Effector memory CD8-positive, alpha-beta T cell (primary cell): ENCODE data around the gene DPAGT1.
"Not testable (repeated sequence)": the region's sequence is repeated elsewhere in the genome, so short reads cannot be mapped to it uniquely, and the experiment has no call there.

ENCODE experiments used
- ATAC-seq: fragments of 150-1000 bp; cut with Tn5 transposase; replicated peaks from 2 replicates; pipeline ENCODE4 v1.10.0; 2021; ENCODE audit warnings: mild to moderate bottlenecking, moderate library complexity
- DNase-seq, 3 experiments: peaks; one replicate each; pipeline ENCODE4 v3.0.0; 2021
- H3K27ac Mint-ChIP-seq, 2 donors: one replicate each; pipeline ENCODE4 v1.8.0; 2022; ENCODE audit warnings: mild to moderate bottlenecking in 2 of 2, mixed read lengths in 2 of 2, moderate library complexity in 2 of 2
- H3K27me3 Mint-ChIP-seq, 2 donors: one replicate each; pipeline ENCODE4 v1.8.0; 2022; ENCODE audit warnings: mixed read lengths in 2 of 2
- H3K36me3 Mint-ChIP-seq: one replicate; pipeline ENCODE4 v1.8.0; 2022; ENCODE audit warnings: mild to moderate bottlenecking, moderate library complexity, mixed read lengths; ENCODE audit not compliant: insufficient read depth
- H3K4me1 Mint-ChIP-seq, 2 donors: one replicate each; pipeline ENCODE4 v1.8.0; 2022; ENCODE audit warnings: low read depth in 2 of 2, mixed read lengths in 2 of 2
- H3K4me3 Mint-ChIP-seq, 2 donors: one replicate each; pipeline ENCODE4 v1.8.0; 2022; ENCODE audit warnings: mild to moderate bottlenecking in 2 of 2, mixed read lengths in 2 of 2, moderate library complexity in 2 of 2
- H3K9me3 Mint-ChIP-seq, 2 donors: one replicate each; pipeline ENCODE4 v1.8.0; 2022; ENCODE audit warnings: mixed read lengths in 2 of 2

Gene DPAGT1

DNA sequence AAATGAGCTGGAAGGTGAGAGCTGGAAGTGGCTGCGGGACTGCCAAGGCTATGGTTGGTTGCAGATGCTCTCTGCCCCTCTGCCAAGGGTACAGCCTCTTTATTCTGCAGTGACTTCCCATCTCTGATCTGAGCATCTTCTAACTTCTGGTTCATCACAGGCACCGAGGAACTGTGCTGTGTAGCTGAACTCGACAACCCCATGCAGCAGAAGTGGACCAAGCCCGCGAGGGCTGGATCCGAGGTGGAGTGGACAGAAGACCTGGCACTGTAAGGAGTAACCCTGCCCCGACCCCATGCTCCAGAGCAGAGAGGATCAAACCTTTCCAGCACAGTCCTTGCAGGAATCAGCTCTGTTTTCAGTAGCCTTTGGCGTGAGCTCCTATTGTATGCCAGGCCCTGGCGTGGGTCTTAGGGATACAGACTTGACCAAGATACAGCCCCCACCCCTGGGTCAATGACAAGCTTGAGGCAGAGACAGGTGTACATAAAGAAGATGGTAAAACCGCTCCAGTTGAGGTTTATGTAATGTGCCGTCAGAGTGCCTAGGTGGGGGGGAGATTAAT is 9.8 kb upstream of the DPAGT1 start:
- H3K4me3 Mint-ChIP-seq = no peak overlapping the region
- H3K27me3 Mint-ChIP-seq = no peaks in the 10 kb centered on the region
- H3K9me3 Mint-ChIP-seq = no peaks in the 10 kb centered on the region
- peak overlapping the region in 1 of 2 donors; percentile 62 for H3K27ac Mint-ChIP-seq
- H3K36me3 Mint-ChIP-seq = peaks cover 26% of the 10 kb centered on the region
- peaks cover 35 to 37% of the 10 kb centered on the region in 2 donors for H3K4me1 Mint-ChIP-seq
- DNase-seq (no peak), ATAC-seq (no peak)

DNA sequence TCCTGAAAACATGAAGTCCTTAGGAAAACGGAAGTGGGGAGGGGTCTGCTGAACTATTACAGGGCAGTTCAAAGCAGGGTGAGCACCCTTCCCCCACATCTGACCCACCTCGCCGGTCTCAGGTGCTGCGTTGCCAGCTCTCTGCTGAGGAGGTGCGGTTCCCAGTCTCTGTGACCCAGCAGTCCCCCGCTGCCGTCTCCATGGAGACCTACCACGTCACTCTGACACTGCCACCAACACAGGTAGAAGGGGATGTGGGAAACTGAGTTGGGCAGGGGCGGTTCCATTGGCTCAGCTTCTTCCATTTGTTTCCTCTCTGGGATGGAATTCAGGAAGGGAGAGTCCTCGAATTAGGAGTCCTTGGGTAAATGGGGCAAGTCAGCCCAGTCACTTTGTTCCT is 8.8 kb upstream of the DPAGT1 start:
- ATAC-seq (no peak), DNase-seq (no peak)
- peak overlapping the region in 1 of 2 donors; percentile 17 for H3K27ac Mint-ChIP-seq
- H3K9me3 Mint-ChIP-seq = no peaks in the 10 kb centered on the region
- H3K4me3 Mint-ChIP-seq = no peak overlapping the region
- H3K27me3 Mint-ChIP-seq = no peaks in the 10 kb centered on the region
- H3K4me1 Mint-ChIP-seq = peaks cover 29 to 40% of the 10 kb centered on the region in 2 donors
- H3K36me3 Mint-ChIP-seq = peaks cover 23% of the 10 kb centered on the region

DNA sequence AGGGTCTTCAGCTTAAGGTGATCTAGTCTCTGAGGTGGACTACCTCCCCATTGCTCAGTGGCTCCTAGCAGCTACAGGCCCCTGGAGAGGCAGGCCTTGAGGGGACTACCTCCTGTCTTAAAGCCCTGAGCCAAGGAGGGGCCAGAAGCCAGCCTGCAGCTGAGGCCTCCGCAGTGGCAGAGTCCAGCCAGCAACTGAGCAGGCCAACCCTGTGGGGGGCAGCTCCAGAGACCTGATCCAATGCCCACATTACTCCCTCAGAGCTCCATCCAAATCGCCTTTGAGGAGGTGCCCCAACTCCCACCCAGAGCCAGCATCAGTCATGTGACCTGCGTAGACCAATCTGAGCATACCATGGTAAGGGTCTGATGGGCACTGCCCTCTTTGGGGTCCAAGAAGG is 8.2 kb upstream of the DPAGT1 start:
- peak overlapping the region; percentile 62 to 87 for H3K27ac Mint-ChIP-seq
- no peak for DNase-seq
- no peaks in the 10 kb centered on the region for H3K27me3 Mint-ChIP-seq
- H3K4me1 Mint-ChIP-seq = peaks cover 25 to 37% of the 10 kb centered on the region in 2 donors
- peaks cover 18% of the 10 kb centered on the region for H3K36me3 Mint-ChIP-seq
- peak overlapping the region; percentile 91 to 95 for H3K4me3 Mint-ChIP-seq
- no peaks in the 10 kb centered on the region for H3K9me3 Mint-ChIP-seq
- ATAC-seq = no peak

DNA sequence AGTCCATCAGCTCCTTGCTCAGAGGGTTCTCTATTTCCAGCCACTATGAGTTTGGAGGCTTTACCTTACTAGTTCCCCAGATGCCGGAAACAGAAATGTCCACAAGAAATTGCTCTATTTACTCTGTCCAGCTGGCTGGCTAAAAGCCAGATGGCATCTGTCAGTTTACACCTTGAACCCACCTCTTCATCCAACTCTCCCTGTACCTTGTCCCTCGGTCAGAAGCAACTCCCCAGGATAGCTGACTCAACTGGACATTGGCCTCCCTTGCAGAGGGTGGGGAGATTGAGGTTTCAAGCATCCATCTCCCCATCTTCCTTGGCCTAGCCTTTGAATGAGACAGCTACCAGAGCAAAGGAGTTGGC is 7.2 kb upstream of the DPAGT1 start:
- peak overlapping the region; percentile 91 to 95 for H3K4me3 Mint-ChIP-seq
- H3K27ac Mint-ChIP-seq = peak overlapping the region; percentile 62 to 87
- peaks cover 29 to 37% of the 10 kb centered on the region in 2 donors for H3K4me1 Mint-ChIP-seq
- H3K27me3 Mint-ChIP-seq = no peaks in the 10 kb centered on the region
- H3K36me3 Mint-ChIP-seq = peaks cover 11% of the 10 kb centered on the region
- no peaks in the 10 kb centered on the region for H3K9me3 Mint-ChIP-seq
- DNase-seq = no peak
- no peak for ATAC-seq

DNA sequence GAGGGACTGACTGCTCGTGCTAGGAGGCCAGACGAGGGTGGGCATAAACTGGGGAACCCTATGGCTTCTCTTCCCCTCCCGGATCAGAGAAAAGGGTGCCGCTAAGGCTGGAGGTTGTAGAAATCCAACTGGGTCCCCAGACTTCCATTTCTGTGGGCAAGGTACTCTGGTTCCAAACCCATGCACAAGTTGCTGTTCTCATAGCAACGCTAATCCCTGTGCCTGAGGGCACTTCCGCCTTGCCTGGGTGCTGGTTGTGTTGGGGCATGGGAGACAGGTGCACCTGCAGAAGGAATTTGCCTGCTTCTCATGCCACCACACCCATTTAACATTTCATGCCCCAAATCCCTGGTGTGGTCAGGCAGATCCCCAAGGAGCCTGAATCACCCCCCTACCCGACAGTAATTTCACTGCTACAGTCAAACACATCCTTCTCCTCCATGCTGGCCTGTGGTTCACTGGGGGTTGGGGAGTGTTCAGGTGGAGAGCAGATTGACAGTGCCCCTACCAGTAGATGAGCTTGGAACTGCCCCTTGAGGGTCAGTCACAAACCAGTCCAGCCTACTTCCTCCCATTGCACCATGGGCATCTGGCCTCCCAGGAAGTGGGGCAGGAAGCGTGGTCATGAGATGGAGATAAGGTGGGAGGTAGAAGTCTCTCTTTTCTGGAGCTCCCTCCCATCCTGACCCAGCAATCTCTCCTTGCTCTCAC is 6.6 kb upstream of the DPAGT1 start:
- Mint-ChIP-seq H3K9me3 (no peaks in the 10 kb centered on the region), H3K36me3 (peaks cover 7% of the 10 kb centered on the region), H3K27ac (peak overlapping the region; percentile 62 to 87), H3K4me3 (peak overlapping the region; percentile 91 to 95), H3K27me3 (no peaks in the 10 kb centered on the region), H3K4me1 (peaks cover 31 to 37% of the 10 kb centered on the region in 2 donors)
- DNase-seq (no peak), ATAC-seq (peak; percentile 24)

DNA sequence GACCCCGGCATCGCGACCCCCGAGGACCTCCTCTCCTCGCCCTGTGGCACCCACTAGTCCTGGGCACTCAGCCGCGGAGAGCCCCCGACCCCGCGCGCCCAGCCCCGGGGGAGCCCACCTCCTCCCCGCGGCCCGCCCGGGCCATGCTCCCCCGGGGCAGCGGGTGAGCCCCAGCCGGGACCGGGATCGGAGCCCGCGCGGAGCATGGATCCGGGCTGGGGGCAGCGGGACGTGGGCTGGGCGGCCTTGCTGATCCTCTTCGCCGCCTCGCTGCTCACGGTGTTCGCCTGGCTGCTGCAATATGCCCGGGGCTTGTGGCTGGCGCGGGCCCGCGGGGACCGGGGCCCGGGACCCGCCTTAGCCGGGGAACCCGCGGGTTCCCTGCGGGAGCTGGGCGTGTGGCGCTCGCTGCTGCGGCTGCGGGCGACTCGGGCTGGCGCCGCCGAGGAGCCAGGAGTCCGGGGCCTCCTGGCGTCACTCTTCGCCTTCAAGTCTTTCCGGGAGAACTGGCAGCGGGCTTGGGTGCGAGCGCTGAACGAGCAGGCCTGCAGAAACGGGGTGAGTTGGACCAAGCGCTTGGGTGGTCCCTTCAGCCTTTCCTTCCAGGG is 6.0 kb upstream of the DPAGT1 start:
- peaks cover 31 to 37% of the 10 kb centered on the region in 2 donors for H3K4me1 Mint-ChIP-seq
- no peaks in the 10 kb centered on the region for H3K27me3 Mint-ChIP-seq
- H3K36me3 Mint-ChIP-seq = peaks cover 7% of the 10 kb centered on the region
- no peaks in the 10 kb centered on the region for H3K9me3 Mint-ChIP-seq
- ATAC-seq = peak; percentile 19
- peak overlapping the region in 1 of 2 donors; percentile 62 for H3K27ac Mint-ChIP-seq
- H3K4me3 Mint-ChIP-seq = peak overlapping the region; percentile 91 to 95
- peak in 1 of 3 experiments; percentile 17 for DNase-seq

DNA sequence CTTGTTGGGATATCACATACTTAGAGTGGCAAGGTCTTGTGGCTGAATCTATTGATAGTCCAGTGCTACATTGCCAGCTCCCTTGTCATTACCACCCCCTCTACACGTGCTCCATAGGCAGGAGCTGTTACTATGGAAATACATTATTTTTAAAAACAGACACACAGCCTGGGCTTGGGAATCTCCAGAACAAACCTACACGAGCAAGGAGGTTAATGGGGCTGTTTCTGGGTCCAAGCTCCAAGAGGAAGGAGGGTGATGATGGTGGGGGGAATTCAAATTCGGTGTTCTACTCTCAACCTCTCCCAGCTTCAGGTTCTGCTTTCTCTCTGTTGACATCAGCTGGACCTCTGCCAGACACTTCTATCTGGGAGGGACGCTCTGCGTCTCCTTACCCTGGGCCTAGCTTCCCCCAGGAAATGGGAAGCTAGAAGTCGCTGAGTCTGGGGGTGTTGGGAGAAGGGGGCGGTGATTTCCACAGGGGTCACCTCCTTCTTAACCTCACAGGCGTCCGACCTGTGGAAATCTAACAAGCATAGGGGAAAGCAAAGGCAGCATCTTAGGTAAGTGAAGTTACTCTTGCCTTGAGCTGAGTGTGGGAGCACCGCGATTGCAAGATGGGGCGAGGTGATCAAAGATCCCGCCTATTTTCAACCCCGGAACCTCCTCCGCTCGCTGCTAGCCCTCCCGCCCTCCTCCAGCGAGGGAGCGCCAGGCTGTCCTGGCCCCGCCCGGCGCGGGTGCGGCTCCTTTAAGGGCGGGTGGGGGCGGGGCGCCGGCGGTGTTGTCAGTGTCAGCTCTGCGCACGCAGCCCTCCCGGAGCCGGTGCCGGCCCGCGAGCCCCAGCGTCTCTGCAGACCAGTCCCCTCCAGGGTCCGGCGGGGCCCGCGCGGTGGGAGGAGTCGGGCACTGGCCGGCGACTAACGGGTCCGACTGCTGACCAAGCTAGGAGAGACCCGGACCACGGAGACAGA is 5.2 kb upstream of the DPAGT1 start, which contains the start of gene C2CD2L:
TSS of gene C2CD2L (plus strand) at position 781 of the 974 bp plus-strand sequence. CDS start 398 bp downstream, outside the sequence.
- Mint-ChIP-seq H3K36me3 (peaks cover 9% of the 10 kb centered on the region), H3K4me3 (peak within 1 kb of the TSS; percentile 91 to 95), H3K27me3 (no peaks in the 10 kb centered on the region), H3K9me3 (no peaks in the 10 kb centered on the region), H3K4me1 (peaks cover 31 to 41% of the 10 kb centered on the region in 2 donors), H3K27ac (peak within 1 kb of the TSS; percentile 62 to 87)
- peak; percentile 75 to 79 (median 78) for DNase-seq
- peak; percentile 88 for ATAC-seq

DNA sequence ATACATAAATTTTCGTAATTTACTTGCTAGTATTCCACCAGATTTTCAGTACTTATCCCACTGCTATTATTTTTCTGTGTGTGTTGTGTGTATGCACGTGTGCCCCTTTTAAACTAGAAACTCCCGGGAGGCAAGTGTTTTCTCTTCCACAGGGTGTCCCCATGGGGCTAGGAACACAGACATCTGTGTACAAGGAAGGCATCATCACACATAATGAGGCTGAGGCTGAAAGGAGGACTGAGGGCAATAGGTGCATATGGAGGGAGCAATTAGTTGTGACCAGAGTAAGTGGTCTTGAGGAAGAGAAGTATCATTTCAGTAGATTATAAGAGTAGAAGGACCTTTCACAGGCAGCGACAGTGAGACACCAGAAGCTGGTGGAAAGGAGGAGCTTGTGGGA is 2.1 kb upstream of the DPAGT1 start:
- H3K27me3 Mint-ChIP-seq = no peaks in the 10 kb centered on the region
- H3K36me3 Mint-ChIP-seq = peaks cover 15% of the 10 kb centered on the region
- ATAC-seq = no peak
- peaks cover 31 to 37% of the 10 kb centered on the region in 2 donors for H3K4me1 Mint-ChIP-seq
- no peak overlapping the region for H3K27ac Mint-ChIP-seq
- no peak for DNase-seq
- peak overlapping the region in 1 of 2 donors; percentile 10 for H3K4me3 Mint-ChIP-seq
- H3K9me3 Mint-ChIP-seq = no peaks in the 10 kb centered on the region

DNA sequence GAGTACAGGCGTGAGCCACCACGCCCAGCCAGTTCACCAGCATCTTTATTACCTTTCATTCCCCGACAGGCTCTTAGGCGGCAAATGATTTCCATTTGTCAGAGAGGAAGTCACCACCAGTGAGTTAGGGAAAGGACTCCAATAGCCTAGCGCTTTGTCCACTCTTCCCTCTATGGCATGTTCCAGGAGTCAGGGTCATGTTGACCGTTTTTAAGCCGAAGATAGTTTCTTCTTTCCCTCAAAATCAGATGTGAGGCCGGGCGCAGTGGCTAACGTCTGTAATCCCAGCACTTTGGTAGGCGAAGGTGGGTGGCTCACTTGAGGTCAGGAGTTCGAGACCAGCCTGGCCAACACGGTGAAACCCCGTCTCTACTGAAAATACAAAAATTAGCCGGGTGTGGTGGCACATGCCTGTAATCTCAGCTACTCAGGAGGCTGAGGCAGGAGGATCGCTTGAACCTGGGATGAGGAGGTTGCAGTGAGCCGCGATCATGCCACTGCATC is 1.6 kb upstream of the DPAGT1 start:
- H3K27ac Mint-ChIP-seq = peak overlapping the region; percentile 95 to 98
- not testable (repeated sequence) for H3K9me3 Mint-ChIP-seq, ATAC-seq, H3K27me3 Mint-ChIP-seq, DNase-seq
- H3K36me3 Mint-ChIP-seq = peaks cover 19% of the 10 kb centered on the region
- peaks cover 27 to 33% of the 10 kb centered on the region in 2 donors for H3K4me1 Mint-ChIP-seq
- peak overlapping the region; percentile 90 to 92 for H3K4me3 Mint-ChIP-seq

DNA sequence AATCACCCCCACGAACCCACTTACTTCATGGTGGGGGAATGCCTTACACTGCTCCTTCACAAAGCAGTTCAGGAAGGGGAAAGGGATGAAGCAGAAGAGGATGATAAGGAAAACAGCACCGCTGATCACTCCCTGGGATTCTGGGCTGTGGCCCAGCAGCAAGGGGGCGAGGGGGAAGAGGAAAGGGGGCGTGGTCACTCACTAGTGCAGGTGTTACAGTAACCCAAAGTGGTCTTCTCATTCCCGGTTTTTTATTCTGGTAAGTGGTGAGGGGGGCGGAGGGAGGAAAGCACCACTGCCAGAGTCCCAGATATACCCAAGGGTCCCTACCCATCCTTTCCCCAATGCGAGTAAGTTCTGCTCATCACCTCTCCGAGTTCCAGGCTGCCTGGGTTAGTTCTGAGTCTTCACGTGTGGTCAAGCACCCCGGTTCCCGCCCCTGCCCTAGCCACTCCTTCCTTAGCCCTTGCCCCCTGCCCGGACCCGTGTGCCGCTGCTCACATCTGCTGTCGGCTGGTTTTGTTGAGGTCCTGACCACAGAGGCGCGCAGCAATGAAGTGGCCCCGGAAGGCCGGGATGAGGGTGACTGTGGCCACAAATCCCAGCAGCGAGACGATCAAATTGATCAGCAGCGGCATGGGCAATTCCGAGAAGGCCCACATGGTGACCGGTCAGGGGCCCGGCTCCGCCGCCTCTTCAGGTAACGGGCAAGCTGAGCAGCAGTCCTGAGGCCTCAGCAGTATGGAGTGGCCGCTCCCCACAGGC is 477 bp downstream of the DPAGT1 start:
- Mint-ChIP-seq H3K36me3 (peaks cover 20% of the 10 kb centered on the region), H3K27me3 (no peaks in the 10 kb centered on the region), H3K4me1 (peaks cover 22 to 24% of the 10 kb centered on the region in 2 donors), H3K4me3 (peak overlapping the region; percentile 90 to 92), H3K27ac (peak overlapping the region; percentile 95 to 98), H3K9me3 (no peaks in the 10 kb centered on the region)
- ATAC-seq (peak; percentile 7), DNase-seq (no peak)

DNA sequence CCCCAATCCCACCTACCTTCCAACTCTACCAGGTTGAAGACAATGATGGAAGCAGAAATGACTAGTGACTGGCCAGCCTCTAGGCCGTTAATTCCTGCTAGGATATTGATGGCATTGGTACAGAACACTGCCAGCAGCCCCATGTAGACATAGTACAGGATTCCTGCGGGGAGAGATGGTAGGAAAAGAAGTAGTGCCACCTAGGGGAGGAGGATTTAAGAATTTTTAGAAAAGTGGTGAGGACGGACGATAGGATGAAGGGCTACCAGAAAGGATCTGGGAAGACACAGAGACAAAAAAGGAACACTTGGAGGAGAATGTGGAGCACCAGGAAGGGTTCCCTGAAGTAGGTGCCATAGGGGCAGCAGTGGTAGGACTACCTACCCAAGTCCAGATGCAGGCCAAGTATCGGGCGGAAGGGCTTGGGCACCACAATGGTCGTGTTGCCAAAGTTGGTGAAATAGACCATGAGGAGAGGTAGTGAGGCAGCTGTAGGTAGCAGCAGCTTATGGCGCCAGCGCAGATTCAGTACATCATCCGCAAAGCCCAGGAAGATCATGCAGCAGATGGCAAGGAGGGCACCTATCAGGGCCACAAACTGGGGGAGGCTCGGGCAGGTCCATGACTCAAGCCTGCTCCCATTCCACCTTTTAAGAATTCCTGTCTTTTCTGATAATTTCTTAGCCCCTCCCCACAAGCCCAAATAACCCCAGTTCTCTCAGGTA is 1.2 kb downstream of the DPAGT1 start:
- Mint-ChIP-seq H3K4me1 (peaks cover 23 to 30% of the 10 kb centered on the region in 2 donors), H3K36me3 (peaks cover 28% of the 10 kb centered on the region), H3K27ac (peak overlapping the region in 1 of 2 donors; percentile 15), H3K9me3 (no peaks in the 10 kb centered on the region), H3K4me3 (peak overlapping the region; percentile 90 to 92), H3K27me3 (no peaks in the 10 kb centered on the region)
- ATAC-seq = no peak
- no peak for DNase-seq

DNA sequence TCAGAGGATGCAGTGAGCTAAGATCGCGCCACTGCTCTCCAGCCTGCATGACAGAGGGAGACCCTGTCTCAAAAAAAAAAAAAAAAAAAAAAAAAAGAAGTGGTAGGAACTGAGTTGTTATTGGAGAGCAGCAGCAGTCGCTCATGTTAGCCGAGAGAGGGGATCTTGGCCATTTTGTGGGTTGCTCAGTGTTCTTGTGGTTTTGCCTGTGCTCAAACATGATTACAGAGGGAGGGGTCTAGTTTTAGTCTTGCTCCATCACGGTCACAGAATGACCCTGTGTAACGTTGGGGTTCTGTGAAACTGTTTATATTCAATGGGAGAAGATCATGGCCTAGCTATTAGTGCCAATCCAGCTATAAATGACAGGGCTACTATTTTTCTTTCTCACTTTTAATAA is 1.9 kb downstream of the DPAGT1 start:
- DNase-seq = no peak
- Mint-ChIP-seq H3K36me3 (peaks cover 35% of the 10 kb centered on the region), H3K27ac (no peak overlapping the region), H3K9me3 (no peaks in the 10 kb centered on the region), H3K4me3 (peak overlapping the region in 1 of 2 donors; percentile 90), H3K27me3 (no peaks in the 10 kb centered on the region), H3K4me1 (peaks cover 27 to 37% of the 10 kb centered on the region in 2 donors)
- no peak for ATAC-seq
